Hematopoietic multipotent progenitor cell treated with erythropoietin and hydrocortisone succinate and interleukin-3 and kit ligand, for 15 days (in vitro differentiated cells): ENCODE measurements around the gene TIMM17A.

Source experiments
- DNase-seq: peaks from one replicate; pipeline ENCODE4 v3.0.0-alpha.2; 2015; ENCODE audit warnings: low spot score

TIMM17A gene

DNA sequence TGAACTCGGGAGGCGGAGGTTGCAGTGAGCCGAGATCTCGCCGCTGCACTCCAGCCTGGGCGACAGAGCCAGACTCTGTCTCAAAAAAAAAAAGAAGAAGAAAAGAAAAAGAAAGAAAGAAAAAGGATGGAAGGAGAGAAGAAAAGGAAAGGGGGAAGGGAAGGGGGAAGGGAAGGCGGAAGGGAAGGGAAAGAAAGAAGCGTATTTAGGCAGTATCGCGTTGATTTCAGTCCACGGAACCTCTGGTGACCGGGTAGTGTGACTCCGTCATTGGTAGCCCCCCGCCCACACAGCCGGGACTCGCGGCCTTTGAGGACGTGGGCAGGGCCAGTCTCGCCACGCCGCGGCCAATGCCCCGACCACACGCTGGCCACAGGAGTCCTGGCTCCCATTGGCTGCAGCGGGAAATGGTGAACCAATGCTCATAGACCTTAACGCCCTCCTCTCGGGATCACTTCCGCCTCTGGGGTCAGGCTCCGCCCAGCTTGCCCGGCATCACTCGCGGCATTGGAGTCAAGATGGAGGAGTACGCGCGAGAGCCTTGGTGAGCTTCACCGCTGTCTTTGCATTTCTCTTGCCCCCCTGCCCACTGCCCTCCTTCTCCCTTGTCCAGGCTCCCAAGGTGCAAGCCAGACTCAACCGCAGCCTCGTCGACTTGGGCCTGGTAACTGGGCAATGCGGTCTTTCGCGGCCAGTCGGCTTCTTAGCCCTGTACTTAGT, at the start of gene TIMM17A:
TSS of gene TIMM17A (plus strand) at position 495 of the 720 bp plus-strand sequence. CDS start at position 519, 24 bp downstream.
- DNase-seq = peak; percentile 94

DNA sequence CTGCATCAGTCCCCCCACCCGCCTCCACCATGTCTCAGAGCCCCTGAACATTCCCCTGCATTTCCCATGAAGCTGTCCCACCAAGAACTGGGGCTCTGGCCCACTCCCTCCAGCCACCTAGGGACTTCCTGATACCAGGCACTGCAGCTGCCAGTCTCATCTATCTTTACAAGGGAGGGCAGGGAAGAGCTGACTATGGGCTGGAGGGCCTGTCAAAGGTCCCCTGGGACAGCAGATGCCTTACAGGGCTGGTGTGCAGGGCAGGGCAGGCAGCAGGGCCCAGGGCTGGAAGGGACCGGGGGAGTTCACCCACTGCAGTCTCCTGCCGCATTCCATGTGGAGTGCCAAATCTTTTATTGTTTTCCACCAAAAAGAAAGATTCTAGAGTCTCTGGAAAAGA, 49.0 kb upstream of the TIMM17A start:
- no peak for DNase-seq

DNA sequence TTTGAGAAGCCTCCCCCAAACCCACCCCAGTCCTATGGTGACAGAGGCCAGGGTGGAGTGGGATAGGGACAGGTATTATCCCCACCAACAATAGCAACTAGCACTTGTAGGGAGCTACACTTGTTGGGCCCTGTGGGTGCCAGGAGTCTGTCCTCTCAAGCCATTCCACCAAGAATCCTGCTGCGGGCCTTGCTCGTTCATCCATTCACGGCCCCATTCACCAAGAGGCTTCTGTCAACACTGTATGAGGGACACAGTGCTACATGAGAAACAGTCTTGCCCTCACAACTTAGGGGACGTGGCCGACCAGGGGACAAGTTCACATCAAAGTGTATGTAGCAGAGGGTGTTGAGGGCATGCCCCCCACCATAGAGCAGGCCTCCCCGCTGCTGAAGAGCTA, 47.7 kb upstream of the TIMM17A start:
- no peak for DNase-seq

DNA sequence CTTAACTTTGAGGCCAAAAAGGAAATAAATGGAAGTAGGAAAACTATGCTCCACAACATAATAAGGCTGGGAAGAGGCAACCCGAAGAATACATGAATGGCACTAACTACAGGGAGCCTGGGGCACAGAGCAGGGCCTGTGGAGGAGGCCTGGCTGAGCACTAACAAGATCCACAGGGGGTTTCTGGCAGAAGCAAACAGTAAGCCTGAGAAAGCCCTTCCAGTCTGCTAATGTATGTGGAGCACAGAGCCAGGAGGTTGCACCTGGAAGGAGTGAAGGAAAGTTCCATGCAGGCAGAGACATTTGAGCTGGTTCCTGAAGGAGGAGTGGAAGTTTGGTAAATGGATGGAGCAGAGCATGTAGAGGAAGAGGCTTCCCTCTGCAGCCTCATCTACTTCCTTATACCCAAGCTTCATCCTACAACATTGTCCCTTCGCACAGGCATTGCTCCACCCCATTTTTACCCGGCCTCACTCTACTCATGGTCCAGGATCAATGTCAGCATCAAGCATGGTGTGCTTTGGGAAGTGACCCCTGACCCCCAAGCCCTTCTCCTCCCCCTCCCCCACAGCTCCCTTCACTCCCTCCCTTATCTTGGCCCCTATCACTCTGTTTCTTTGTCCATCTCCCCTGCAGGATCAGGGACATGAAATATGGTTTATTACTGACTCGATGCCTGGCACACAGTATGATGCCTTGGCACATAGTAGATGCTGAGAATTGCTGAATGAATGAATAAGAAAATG, 43.3 kb upstream of the TIMM17A start:
- DNase-seq = no peak

DNA sequence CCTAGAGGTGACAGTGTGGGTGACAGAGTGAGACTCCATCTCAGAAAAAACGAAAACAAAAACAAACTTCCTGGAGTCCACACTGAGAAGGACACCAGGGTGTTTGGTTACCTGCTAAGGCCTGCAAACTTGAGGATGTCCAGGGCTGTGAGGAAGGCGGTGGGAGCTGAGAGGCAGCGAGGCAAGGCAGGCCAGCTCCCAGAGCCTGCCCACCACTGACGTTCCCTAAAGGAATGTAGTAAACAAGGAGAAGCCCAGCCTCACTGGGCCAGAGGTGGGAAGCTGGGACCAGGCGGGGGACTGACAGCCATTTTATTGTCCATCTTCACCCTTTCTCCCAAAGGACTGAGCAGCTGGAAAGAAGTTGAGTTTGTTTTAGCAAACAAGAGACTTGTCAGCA, 42.5 kb upstream of the TIMM17A start:
- DNase-seq = no peak

DNA sequence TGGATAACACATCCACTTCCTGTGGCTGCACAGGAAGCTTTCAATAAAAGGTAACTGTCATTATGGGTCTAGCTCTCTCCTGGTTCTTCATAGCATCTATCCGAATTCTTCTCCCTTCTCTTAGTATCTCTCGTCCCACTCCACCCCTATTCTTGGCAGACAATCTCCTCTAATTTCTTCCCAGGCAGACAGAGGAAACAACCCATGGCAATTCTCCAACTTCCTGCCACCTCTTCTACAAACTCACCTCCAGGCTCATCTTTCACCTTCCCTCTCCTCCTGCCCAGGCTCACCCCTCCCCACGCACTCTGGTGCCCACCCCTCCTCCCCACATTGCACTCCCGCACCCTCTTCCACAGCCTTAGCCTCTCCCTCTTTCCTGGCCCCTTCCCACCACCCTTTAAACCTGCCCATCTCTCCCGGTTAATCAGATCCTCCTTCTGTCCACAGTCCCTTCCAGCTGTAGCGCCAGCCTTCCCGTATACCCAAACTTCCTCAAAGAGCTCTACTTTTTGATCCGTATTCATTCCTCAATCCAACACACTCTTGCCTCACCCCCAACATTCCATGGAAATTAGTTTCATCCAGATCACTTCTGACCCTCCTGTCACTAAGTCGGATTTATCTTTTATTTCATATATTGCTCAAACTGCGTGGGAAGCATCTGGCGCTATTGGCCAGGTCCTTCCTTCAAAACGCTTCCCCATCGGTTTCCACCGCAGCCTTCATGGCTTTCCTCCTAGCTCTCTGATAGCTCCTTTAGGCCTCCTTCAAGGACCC, 40.7 kb upstream of the TIMM17A start:
- no peak for DNase-seq

DNA sequence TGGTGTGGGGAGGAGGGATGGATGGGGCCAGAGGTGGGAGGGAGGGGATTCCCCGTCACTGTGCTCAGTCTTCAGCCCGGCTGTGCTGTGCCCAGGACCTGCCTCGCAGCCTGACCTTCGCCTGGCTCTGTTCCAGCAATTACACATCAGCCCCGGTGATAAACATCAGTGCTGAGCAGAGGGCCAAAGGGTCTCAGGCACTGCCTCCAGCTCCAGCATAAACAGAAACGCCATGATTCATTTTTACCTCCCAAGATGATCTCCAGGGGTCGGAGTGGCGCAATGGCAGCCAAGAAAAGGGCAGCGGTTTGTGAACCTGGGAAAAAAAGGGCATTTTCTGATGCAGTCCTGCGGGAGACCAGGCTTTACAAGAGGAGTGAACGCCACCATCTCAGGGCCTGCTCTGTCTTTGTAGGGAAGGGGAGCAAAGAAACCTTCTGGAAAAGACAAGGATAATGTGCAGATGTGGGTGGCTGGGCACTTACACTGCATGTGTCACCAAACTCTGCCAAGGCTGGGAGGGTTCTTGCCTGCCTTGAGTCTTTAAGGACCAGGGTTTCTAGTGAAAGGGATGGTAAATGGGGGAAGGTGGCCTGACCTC, 38.6 kb upstream of the TIMM17A start:
- no peak for DNase-seq

DNA sequence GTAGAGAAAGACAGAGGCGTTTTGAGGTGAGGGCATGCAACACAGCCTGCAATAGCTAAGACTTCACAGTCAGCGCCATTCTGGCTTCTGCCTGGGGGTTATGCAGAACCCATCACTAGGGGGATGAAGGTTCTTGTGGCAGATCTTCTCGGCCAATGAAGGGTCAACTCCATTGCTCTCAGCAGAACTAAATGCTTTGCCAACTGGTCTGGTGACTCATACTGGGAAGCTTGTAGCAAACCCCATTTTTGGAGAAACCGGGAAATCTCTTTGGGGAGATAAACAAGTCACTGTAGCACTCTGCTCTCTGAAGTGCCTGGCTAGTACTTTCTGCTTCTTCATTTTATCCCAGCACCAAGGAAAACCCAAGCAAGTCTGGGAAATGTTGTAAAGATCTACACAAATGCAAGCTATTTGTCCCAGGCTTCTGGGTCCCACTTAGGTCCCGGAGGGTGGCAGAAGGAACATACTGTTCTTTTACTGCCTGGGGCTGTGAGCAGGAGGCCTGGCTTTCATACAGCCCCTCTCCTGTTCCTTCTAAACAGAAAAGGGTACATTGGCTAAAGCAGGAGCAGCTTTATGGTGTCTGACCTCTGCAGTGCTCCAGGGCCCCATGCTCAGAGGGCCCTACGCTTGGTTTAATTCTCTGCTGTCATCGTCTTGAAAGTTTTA, 37.8 kb upstream of the TIMM17A start:
- DNase-seq = no peak

DNA sequence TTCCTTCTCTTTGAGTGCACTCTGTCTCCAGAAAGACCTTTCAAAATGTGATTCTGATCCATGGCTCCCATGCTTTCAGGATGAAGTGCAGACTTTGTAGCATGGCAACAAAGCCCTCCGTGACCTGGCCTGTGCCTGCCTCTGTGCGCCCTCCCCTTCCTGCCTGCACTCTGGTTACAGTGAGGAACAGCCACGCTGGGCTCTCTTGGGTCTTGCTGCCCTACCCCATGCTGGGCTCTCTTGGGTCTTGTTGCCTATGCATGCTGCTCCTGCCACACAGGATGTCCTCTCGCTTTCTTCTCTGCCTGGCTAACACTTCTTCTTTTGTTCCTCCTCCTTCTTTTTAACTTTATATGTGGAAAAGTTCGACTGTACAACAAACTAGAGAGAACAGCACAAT, 37.0 kb upstream of the TIMM17A start:
- DNase-seq = no peak

DNA sequence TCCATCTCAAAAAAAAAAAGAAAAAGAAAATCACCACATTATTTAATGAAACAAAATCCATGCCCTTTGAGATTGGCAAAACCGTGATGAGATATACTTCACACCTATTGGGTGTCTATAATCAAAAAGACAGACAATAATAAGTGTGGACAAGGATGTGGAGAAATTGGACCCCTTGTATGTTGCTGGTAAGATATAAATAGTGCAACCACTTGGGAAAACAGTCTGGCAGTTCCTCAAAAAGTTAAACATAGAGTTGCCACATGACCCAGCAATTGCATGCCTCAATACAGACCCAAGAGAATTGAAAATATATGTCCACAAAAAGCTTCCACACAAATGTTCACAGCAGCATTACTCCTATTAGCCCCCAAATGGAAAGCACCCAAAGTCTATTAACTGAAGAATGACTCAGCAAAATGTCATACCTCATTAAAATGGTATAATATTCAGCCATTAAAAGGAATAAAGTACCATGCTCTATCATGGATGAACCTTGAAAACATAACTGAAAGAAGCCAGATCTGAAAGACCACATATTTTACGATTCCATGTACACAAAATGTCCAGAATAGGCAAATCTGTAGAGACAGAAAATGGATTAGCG, 33.2 kb upstream of the TIMM17A start:
- DNase-seq = no peak

DNA sequence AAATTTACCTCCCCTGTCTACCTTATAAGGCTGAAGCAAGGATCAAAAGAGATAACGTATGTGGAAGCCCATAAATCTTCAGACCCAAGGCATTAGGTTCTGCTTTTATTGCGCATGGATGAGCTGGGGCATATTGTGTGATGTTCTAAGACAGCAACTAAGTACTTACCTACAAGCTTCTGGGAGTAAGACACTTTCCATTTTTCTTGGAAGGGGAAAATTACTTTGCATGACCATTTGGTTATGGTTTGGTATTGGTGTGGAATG, 30.1 kb upstream of the TIMM17A start:
- DNase-seq = no peak

DNA sequence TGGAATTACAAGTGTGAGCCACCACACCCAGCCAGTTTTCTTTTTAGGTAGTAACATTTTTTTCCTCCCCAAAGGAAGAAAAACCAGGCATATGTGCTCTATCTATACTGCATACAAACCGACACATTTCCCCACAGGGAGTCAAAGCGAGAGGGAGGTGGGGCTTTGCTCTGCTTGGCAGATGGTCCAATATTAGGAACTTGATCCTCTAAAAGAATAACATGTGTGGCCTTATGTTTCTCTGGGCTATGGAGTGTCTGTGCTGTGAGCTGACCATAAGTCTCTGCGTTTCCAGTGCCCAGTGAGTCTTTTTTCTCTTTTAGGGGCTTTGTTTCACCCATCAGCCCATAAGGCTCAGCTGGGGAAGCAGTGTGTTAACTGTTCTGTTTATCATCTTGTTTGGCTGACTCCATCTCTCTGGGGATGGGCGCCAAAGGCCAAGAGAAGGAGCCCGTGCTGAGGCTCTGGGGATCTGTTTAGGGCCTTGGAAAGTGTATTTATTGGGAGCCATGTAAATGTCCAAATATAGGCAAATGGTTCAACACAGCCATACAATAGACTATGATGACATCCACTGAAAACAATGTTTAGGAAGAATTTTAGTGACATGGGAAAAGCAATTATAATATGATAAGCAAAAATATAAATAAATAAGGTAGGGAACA, 29.2 kb upstream of the TIMM17A start:
- no peak for DNase-seq

DNA sequence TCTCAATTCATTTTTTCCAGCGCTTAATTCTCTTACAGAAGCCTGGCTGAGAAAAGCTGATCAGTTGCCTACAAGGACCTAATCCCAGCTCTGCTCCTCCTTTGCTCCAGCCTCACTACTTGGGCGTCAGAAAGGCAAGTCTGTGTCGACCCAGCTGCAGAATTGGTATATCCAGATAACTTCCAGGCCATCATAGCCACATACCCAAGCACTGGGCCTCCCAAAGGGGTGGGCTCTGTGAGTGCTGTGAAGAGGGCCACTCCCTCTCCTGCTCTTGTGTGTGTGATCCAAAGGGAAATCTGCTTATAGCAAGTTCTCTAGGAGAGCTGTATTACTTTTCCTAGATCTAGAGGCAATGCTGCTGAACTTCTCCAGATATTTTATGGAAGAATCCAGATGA, 27.0 kb upstream of the TIMM17A start:
- DNase-seq = no peak

DNA sequence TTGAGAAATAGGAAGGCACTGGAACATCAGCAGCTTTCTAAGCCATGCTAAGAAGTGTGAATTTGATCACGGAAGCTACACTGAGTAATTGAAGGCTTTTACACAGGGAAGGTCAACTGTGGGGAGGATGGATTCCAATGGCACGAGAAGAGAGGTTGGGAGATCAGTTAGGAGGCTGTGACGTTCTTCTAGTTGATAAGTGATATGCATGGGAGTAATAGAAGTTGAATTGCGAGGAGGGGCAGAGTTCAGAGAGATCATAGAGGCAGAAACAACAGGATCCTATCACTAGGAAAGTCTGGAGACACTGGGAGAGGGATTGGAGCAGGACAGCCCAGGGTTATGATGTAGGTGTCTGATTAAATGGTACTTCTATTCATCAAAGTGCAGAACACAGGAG, 25.2 kb upstream of the TIMM17A start:
- no peak for DNase-seq

DNA sequence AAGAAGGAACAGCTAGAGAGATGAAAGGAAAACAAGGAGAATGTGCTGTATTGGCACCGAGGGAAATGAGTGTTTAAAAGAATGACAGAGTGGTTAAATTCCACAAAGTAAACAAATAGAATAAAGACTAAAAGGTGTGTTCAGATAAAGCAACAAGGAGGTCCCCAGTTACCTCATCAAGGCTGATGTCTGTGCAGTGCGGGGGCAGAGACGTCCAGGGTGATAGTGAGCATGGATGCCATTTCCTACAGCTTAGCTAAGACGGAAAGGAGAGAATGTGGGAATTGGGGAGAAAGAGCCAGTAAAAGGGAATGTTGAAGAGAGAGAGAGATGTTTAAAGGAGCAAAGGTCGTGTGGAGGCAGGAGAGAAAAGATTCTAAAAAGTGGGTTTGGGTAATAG, 24.5 kb upstream of the TIMM17A start:
- DNase-seq = no peak

DNA sequence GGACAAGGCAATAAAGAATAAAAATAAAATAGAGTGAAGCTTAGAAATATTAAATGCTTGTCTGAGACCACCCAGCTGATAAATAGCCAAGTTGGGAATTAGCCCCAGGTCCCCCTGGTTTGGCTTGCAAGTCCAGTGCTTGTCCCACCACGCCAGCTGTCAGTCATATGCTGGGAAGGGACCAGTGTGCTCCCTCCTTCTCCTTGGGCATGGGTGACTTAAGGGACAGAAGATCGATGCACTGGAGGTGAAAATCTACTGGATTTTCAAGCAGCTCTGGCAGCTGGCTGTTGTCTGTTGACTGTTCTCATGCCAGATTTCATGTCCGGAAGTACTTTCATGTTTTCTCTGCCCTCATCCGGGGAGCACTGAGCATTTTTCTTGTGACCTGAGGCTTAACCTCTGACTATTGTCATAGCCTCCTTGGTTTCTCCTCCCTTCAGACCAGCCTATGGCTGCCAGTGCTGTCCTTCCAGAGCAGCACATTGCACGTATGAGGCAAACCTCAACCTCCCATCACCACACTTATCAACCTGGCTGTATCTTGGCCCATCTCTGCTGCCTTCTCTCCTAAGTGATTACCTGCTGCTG, 21.4 kb upstream of the TIMM17A start:
- no peak for DNase-seq

DNA sequence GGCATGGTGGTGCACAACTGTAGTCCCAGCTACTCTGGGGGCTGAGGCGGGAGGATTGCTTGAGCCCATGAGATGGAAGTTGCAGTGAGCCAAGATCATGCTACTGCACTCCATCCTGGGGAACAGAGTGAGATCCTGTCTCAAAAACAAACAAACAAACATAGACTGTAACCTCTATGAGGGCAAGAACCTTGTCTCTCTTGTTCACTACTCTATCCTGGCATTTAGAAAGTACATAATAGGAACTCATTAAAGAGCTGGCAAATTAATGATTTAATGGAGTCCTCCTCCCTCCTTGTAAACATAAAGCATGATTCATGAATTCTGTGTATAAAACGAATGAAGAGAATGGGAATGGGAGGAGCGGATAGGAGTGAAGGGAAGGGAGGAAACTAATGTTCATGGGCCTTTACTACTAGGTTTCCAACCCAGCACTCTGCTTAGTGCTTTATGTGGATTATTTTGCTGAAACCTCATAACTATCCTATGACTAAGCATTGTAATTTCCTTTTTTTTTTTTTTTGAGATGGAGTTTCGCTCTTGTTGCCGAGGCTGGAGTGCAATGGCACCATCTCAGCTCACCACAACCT, 17.6 kb upstream of the TIMM17A start:
- no peak for DNase-seq

DNA sequence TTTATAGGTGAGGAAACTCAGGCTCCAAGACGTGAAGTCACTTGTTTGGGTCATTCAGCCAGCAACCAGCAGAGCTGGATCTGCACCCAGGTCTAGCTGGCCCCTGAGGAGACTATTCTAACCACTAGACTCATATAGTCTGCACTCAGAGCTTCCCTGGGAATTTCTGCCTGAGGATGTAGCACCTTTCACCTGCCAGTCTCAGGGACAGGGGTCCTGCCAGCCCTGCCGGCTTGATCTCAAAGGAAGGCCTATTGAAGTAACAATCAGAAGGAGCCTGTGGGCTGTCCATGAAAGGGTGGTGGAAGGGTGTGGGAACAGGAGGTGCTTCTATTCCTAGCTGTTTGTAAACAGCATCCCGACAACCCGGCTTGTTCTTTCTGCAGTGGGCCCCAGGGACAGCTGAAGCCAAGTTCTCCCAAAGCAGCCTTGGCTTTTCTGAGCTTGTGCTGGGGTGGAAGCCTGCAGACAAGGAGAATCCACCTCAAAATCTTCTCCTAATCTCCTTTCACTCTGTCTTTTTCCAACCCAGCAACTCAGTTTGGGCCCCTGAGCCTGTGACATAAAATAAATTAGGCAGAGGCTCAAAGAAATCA, 16.8 kb upstream of the TIMM17A start:
- DNase-seq = no peak

DNA sequence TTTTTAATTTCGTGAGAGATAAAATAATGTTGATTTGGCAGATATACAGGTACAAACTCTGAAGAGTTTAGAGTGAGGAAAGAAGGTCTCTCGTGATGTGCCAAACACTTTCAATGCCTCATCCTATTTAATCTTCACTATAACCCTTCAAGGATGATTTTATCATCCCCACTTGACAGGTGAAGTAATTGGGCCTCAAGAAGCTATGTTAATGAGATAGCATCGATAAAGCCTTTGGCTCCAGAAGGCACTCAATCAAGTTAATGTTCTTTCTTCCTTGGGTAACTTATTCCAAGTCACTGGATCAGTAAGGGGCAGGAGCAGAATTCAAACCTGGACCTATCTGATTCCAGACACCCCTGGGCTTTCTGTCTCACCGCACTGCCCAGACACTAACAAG, 16.2 kb upstream of the TIMM17A start:
- no peak for DNase-seq

DNA sequence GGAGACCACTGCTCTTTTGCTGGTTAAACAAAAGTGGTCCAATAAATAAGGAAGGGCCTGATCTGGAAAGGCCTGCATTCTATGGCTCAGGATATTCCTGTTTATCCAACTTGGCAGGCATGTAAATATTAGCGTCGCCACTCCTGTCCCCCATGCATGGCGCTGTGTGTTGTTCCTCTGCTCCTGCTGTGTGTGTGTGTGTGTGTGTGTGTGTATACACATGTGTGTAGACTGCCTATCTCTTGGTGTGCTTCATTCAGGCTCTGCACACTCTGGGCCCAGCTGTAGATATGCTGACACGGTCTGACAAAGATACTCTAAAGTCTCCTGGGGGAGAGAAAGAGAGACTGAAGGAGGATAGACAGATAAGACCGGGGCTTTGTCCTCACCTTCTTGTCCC, 15.7 kb upstream of the TIMM17A start:
- no peak for DNase-seq
